Stimulated activated CD8-positive, alpha-beta memory T cell treated with anti-CD3 and anti-CD28 coated beads, Interleukin-4, amount 100 ng/mL, for 1 hour (primary cell): ENCODE results near the gene KIF22.
"Not testable (repeated sequence)": the region's sequence is repeated elsewhere in the genome, so short reads cannot be mapped to it uniquely, and the experiment has no call there.

Source experiments
- DNase-seq, 2 donors: peaks; one replicate each; pipeline ENCODE4 v3.0.0-alpha.2; 2020; ENCODE audit warnings: low read depth in 2 of 2, low spot score in 1 of 2

Gene KIF22

DNA sequence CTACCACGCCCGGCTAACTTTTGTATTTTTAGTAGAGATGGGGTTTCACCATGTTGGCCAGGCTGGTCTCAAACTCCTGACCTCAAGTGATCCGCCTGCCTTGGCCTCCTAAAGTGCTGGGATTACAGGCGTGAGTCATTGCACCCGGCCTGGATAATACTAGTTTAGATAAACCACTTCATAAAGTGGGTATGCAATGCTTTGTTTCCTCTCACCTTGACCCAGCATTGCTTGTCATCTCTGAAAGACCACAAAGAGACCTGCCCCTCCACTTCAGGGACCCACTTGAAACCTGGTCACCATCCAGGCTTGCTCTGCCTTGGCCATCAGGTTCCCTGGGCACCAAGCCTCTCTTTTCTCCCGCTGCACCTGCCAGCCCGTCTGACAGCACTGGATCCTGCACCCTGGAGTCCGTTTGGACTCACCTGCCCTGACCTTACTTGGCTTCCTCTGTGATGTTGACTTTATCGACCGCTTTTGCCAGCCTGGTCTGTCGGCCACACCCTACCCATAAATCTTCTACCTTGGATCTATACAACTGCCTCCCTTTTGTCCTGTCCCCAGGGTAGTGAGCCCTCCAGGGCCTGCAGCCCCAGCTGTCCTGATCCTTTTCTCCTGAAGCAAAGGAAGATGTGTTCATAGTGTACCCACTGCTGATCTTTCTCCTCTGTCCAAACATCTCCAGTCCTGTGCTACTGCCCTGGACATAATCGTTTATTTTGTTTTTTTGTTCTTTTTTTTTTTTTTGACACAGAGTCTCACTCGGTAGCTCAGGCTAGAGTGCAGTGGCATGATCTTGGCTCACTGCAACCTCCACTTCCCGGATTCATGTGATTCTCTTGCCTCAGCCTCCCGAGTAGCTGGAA is 25.2 kb upstream of the KIF22 start:
- no peak for DNase-seq

DNA sequence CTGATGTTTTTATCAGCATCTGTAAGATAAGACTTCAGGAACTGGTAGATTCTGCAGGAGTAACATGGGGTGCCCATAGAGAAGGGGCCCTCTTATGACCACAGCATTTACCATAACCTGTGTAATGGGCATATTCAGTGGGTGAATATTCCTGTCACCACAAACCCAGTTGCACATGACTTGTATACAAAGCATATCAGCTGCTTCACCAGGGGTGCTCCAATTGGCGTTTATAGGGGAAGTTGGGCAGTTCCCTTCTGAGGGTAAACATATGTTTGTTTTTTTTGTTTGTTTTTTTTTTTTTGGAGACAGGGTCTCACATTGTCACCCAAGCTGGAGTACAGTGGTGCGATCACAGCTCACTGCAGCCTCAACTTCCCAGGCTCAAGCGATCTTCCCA is 24.0 kb upstream of the KIF22 start:
- DNase-seq = no peak

DNA sequence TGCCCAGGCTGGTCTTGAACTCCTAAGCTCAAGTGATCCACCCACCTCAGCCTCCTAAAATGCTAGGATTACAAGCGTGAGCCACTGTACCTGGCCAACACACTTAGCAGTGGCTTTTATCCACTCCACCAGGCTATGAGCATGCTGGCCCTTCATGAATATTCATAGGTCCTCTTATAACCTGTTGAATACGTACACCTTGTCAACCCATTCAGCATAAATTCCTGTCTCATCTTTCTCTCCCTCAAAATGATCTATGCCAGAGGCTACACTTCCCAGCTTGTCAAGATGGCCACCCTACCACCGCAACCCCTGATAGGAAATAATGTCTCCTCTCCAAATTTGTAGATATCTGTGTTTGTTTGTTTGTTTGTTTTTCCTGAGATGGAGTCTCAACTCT is 23.5 kb upstream of the KIF22 start:
- DNase-seq = no peak

DNA sequence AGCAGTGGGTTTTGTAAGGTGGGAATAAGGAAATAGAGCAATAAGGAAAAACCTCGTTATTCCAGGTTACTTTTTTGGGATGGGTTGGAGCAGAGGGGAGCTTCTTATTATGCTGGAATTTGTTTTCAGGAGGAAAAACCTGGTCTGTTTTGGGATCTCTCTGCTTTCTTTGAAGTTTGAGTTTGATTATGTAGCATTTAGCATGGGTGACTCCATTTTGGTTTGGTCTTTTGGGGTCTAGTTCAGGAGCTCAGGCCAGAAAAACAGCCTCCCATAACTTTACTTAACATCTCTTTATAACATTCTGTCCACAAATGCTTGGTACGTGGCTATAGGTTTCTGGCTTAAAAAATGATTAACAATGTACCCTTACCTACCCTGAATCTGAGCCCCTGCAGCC is 21.0 kb upstream of the KIF22 start:
- no peak for DNase-seq

DNA sequence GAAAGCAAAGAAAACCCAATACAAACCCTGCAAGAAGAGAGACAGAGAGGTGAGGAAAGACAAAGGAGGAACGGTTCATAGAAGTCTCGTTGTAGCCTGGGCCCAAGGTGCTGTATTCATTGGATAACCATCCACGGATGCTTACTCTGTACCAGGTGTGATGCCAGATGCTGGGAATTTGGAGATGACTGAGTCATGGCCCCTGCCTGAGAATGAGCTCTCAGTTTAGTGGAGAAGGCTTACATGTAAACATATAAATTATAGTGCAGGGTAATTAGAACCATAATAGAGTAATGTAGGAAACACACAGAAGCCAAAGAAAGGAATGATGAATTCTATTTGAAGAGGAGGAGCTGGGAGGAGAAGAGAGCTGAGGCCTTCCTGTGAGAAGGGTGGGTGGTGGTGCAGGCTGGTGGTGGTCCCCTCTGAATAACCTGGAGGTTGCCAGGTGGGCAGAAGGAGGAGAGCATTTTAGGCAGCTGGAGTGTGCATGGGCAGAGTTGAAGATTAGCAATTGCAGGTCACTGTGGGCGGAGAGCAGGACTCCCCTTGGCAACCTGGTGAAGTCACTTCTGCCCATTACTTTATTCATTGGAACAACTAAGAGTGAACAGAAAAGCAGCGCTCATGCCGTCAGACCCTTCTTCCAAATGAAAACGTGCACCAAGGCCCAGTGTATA is 20.2 kb upstream of the KIF22 start:
- no peak for DNase-seq

DNA sequence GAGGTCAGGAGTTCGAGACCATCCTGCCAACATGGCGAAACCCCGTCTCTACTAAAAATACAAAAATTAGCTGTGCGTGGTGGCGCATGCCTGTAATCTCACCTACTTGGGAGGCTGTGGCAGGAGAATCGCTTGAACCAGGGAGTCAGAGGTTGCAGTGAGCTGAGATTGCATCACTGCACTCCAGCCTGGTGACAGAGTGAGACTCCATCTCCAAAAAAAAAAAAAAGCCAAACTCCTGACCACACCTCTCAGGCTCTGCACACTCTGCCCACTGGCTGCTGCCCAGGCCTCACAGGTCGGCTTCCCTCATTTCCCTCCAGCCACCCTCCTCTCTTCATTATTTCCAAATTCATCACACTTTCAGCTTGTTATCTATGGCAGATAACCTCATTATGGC is 18.2 kb upstream of the KIF22 start:
- not testable (repeated sequence) for DNase-seq

DNA sequence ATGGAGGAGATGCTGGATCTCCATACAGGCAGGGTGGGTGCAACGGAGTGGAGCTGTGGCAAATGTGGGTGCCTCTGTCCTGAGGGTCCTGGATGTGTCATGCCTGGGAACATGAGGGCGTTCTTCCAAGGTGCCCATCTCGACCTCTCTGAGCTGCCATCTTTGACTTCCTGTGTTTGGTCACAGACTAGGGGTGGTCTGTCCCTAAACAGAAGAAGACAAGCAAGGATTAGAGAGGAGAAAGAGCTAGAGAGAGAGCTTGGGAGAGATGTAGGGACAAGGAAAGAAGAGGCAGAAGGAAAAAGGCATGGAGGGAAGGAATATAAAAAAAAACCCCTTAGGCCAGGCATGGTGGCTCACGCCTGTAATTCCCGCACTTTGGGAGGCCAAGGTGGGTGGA is 15.8 kb upstream of the KIF22 start:
- no peak for DNase-seq

DNA sequence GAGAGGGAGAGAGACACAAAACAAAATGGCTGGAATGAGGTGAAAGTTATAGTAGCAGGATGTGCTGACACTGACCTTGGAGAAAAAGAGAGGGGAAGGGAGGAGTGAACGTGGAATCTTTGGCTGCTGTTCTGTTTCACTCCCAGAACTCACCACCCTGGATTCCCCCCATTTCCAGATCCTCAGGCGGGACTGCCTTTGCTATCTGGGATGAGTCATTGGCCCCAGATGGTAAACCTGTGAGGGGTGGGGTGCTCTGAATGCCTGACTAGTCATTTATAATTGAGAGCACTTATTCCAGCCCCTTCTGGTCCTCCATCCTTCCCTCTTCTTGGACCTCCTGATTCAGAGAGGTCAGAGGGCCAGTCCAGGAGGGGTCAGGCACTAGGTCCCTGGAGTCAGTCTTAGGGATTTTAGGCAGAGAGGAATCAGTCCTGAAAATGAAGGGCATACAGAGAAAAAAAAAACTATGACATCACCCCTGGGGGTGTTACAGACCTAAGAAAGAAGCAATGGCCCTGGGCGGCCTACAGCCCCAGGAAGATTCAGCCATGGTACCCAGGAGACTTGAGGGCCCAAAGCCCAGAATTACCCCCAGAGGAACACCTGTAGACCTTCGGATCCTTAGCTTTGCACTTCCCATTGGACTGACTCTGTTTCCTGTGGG is 14.7 kb upstream of the KIF22 start:
- no peak for DNase-seq

DNA sequence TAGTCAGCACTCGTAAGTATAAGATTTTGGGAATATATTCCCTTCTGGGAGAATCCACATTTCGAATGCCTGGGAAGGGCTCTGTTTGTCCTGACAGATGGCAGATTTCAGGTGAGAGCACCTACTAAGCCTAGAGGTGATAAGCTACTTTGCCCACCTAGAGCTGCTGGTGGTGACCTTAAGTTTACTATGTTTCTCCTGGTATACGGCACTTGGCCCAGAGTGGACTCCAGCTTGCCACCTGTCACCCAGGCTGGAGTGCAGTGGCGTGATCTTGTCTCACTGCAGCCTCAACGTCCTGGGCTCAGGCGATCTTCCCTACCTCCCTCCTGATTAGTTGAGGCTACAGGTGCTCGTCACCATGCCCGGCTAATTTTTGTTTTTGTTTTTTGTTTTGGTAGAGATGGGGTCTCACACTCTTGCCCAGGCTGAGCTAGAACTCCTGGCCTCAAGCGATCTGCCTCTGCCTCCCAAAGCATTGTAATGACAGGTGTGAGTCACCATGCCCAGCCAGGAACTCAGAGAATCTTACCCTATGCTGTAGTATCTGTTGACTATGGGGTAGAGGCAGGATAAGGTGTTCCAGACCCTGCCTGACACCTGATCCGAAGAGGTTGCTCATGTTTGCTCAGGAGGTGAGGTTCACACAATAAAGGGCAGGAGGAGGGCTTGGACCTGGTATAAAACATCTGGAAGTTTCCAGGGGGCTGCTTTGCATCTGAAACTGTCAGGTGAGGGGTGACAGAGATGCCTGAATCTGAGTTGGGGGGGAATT is 12.8 kb upstream of the KIF22 start, which contains the start of gene ZG16:
Gene ZG16 (plus strand): TSS at position 681 of the 775 bp plus-strand sequence. CDS start 1,011 bp downstream, outside the sequence.
- DNase-seq = no peak

DNA sequence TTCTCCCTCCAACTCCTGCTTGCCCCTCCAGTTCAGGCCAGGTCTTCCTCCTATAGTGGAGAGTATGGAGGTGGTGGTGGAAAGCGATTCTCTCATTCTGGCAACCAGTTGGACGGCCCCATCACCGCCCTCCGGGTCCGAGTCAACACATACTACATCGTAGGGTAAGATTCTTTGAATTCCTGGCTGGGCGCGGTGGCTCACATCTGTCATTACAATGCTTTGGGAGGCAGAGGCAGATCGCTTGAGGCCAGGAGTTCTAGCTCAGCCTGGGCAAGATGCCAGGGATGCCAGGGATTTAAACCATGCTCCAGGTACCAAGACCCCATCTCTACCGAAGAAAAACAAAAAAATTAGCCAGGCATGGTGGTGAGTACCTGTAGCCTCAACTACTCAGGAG is 11.1 kb upstream of the KIF22 start:
- no peak for DNase-seq

DNA sequence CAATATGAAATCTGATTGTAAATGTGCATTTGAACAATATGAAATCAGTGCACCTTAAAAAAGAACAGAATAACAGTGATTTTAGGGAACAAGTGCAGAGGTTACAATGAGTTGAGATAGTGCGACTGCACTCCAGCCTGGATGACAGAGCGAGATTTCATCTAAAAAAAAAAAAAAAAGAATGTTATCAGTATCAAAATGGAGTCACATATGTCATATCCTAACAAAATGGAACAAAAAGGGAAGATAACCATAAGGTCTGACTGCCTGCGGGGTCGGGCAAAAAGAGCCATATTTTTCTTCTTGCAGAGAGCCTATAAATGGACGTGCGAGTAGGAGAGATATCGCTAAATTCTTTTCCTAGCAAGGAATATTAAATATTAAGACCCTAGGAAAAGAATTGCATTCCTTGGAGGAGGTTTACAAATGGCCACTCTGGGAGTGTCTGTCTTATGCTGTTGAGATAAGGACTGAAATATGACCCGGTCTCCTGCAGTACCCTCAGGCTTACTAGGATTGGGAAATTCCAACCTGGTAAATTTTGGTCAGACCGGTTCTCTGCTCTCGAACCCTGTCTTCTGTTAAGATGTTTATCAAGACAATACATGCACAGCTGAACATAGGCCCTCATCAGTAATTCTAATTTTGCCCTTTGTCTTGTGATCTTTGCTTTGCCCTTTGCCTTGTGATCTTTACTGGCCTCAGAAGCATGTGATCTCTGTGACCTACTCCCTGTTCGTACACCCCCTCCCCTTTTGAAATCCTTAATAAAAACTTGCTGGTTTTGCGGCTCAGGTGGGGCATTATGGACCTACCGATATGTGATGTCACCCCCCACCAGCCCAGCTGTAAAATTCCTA is 7.2 kb upstream of the KIF22 start:
- DNase-seq = not testable (repeated sequence)

DNA sequence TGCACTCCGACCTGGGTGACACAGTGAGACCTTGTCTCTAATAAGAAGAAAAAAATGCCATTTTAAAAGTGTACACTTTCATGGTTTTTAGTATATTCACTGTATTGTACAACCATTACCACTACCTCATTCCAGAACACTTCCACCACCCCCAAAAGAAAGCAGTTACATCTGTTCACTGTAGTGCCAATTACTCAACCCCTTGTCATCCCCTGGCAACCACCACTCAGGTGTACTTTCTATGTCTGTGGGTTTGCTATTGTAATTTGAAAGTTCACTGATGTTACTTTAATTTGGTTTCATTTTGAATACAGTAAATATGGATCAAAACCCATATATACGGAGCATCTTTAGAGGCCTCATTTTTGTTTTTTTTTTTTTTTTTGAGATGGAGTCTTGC is 6.4 kb upstream of the KIF22 start:
- DNase-seq = no peak

DNA sequence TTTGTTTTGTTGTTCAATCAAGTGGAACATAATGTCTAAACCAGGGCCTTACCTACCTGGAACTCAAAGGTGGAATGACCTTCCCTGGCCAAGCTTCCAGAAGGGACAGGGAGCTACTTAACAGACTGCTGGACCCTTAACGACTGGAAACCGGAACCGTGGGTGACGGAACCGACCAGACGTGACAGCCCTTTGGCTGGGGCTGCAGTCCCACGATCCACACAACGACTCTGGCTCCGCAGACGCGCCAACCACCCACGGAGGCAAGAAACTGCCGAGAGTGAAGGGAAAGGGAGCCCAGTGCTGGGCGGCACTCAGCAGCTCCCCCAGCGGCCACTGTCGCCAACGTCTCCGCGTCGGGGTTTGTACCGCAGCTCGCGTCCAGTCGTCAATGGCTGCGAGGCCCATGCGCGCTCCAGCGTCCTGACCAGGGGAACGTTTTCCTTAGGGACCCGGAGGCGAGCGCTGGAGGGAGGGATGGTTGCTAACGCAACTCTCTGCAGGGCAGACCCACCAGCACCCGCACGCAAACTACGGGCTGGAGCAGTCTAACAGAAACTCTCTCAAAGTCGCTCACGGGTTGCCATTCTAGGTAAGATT is 5.5 kb upstream of the KIF22 start:
- peak in 1 of 2 donors; percentile 58 for DNase-seq

DNA sequence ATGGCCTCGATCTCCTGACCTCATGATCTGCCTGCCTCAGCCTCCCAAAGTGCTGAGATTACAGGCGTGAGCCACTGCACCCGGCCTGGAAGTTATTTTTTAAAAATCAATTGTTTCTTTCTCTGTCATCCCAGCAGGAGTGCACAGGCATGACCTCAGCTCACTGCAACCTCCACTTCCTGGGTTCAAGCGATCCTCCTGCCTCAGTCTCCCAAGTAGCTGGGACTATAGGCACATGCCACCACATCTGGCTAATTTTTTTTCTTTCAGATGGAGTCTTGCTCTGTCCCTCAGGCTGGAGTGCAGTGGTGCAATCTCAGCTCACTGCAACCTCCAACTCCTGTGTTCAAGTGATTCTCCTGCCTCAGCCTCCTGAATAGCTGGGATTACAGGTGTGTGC is 3.4 kb upstream of the KIF22 start:
- not testable (repeated sequence) for DNase-seq

DNA sequence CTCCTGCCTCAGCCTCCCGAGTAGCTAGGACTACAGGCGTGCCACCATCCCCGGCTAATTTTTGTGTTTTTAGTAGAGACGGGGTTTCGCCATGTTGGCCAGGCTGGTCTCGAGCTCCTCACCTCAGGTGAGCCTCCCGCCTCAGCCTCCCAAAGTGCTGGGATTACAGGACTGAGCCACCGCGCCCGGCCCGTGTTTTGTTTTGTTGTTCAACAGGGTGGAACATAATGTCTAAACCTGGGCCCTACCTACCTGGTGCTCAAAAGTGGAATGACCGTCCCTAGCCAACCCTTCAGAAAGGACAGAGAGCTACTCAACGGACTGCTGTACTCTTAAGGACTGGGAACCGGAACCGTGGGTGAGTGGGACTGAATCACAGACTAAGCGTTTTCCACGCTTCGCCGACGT is 772 bp upstream of the KIF22 start:
- DNase-seq = no peak

DNA sequence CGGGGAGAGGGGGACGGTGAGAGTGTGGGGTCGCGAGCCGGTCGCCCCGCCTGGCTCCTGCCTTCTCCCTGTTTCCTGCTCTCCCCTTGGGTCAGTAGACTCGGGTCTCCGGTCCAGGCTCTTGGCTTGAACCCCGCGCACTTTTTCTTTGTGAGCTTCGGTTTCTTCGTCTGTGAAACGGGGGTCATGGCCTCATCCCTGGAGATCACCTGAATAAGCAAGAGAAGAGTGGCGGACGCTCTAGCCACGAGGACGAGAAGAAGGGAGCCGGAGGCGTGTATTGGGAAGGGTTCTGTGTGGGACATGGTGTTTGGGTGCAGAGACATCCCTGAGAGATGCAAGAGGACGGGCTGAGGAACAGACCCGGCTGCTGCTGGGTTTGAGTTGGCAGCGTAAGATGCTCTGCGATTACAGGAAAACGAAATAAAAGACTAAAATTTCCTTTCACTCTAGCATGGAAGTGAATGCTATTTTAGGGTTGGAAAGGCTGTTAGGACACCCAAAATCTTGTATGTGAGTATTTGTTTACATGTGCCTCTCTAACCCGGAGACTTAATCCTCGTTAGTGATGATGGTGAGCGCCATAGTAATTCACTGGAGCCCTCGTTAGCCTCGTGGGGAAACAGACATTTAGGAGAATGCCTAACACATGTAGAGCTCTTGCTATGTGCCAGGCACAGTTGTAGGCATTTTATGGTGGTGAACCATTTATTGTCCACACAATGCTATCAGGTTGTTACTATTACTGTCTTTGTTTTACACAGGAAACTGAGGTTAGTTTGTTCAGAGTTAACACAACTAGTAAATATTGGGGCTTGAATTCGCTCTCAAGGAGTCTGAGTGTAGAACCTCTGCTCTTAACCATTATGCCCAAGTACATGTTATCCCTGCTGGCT is 646 bp downstream of the KIF22 start:
- no peak for DNase-seq

DNA sequence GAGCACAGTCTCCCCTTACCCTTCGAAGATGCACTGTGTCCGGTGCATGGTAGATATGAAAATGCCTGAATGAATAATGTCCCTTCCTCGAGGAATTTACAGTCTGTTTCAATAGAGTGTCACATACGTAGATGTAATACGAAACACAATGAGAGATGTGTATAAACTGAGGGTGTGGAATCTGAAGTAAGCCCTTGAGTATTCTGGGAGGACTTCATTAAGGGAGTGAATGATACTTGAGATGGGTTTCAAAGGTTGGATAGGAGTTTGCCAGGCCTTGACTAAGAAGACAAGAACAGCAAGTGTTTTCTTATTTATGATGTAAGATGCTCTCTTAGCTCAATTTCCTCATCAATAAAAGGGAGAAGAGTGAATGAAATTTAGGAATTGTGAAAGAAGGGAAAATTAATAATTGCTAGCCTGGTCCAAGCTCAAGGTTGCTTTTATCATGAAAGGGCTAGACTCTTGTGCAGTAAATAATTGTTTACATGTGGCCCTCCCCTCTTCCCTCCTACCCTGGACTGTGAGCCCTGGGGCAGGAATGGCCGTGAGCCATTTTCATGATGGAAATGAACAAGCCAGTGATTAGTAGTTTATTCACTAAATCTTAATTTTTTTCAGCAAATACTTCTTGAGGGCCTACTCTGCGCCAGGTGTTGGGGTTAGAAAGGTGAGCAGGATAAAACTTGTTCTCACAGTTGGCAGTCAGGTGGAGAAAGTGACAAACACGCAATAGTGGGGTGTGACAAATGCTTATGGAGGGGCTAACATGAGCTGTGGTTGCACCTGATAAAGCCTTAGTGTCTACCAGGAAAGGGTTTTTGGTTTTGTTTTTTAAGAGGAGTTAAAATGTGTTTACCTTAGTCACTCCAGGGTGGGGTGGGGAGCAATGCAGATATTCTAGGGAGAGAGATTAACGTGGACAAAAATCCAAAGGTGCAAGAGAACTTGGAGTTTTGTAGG is 1.6 kb downstream of the KIF22 start:
- no peak for DNase-seq

DNA sequence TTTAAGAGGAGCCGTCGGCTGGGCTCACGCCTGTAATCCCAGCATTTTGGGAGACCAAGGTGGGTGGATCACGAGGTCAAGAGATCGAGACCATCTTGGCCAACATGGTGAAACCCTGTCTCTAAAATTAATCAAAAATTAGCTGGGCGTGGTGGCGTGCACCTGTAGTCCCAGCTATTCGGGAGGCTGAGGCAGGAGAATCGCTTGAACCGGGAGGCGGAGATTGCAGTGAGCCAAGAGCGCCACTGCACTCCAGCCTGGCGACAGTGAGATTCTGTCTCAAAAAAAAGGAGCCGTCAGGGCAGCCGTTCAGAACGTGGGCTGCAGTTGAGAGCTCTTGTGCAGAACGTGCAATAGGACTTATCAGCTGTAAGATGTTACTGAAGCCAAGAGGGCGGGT is 2.6 kb downstream of the KIF22 start:
- DNase-seq = not testable (repeated sequence)
